Stomach (tissue), 9 donors: ENCODE data around the gene AKR1C2. TPM values are rescaled to one million over a fixed set of nuclear protein-coding genes. Genes with fewer than 3 reads are reported as not detected.
A peak's percentile ranks its signal among the peaks of the same experiment; 100 is the strongest.

ENCODE experiments used
- DNase-seq, 2 donors: peaks; one replicate each; pipeline versions ENCODE4 v3.0.0 to v3.0.0-alpha.2; 2013 to 2019
- H3K27ac ChIP-seq, 5 donors: fragments of 200-600 bp in 4 of 5; sonication (generic) in 4 of 5; one replicate each; pipeline ENCODE4 v1.5.1; 2013 to 2019; ENCODE audit warnings: mild to moderate bottlenecking in 1 of 5, moderate library complexity in 1 of 5
- H3K27me3 ChIP-seq, 3 donors: fragments of 200-600 bp; sonication (generic); one replicate each; pipeline ENCODE4 v1.5.1; 2017 to 2019; ENCODE audit warnings: mixed run types in 1 of 3
- H3K36me3 ChIP-seq, 4 donors: fragments of 200-600 bp; sonication (generic); 1 replicate in 3 of 4; 2 replicates in 1 of 4; pipeline ENCODE4 v1.5.1; 2016 to 2019
- H3K4me1 ChIP-seq, 4 donors: fragments of 200-600 bp; sonication (generic); one replicate each; pipeline ENCODE4 v1.5.1; 2016 to 2019
- H3K4me3 ChIP-seq, 4 donors: fragments of 200-600 bp; sonication (generic) in 3 of 4; one replicate each; pipeline ENCODE4 v1.5.1; 2016 to 2019; ENCODE audit warnings: mild to moderate bottlenecking in 1 of 4
- H3K9me3 ChIP-seq, 4 donors: fragments of 200-600 bp; sonication (generic); one replicate each; pipeline ENCODE4 v1.5.1; 2016 to 2019
- EP300 ChIP-seq: sonication (generic); formaldehyde crosslinking; IDR thresholded peaks from one replicate; pipeline ENCODE4 v1.6.1; 2017; ENCODE audit warnings: antibody characterized with exemption
- POLR2A ChIP-seq, 4 donors: fragments of 450-650 bp; IDR thresholded peaks; one replicate each; pipeline ENCODE4 v1.6.1; 2016; ENCODE audit warnings: antibody characterized with exemption in 4 of 4, control low read depth in 2 of 4, mild to moderate bottlenecking in 1 of 4, moderate library complexity in 1 of 4
- POLR2AphosphoS5 ChIP-seq, 3 donors: sonication (generic); formaldehyde crosslinking; IDR thresholded peaks; one replicate each; pipeline ENCODE4 v1.6.1; 2016; ENCODE audit warnings: antibody characterized with exemption in 3 of 3
- WGBS, 5 donors: extraction: QIAGEN DNeasy Blood & Tissue Kit in 3 of 5; methylation state at CpG; one replicate each; pipeline versions ENCODE4 v1.1.5 to v1.1.7; 2013 to 2018; 5-methylcytosine and 5-hydroxymethylcytosine counted together
- intact Hi-C: fragments of 100-400 bp; cut with DNase I; formaldehyde crosslinking; loops from one replicate; pipeline ENCODE4 v1.15.1; 2023; ENCODE audit warnings: low total_unique reads
- polyA plus RNA-seq, 3 donors: library from polyadenylated mRNA; stranded (reverse); fragments of 200-250 nt; gene quantifications; one replicate each; pipeline ENCODE4 v1.2.3, GENCODE V29; 2013
- total RNA-seq, 5 donors: library from RNA; depleted of rRNA; stranded (reverse); fragments of >200 nt; gene quantifications; one replicate each; pipeline versions ENCODE4 v1.1.0 to v1.2.3, GENCODE V29; 2014 to 2016
- TF ChIP-seq, protein P1 (sequence below), 7 experiments: fragments of 450-650 bp in 4 of 7; fragments of 200-600 bp in 3 of 7; sonication (generic) in 3 of 7; IDR thresholded peaks; one replicate each; pipeline ENCODE4 v1.5.1; 2016 to 2019; ENCODE audit warnings: antibody characterized with exemption in 7 of 7, control low read depth in 2 of 7, mild to moderate bottlenecking in 1 of 7
- donor health status: healthy with polysubstance abuse.
- donor health status: Bipolar disorder and iron deficiency.
- donor health status: healthy.

AKR1C2 gene
- total and polyA plus RNA-seq, 8 donors: 30.4 to 507 (median 63.1) TPM

DNA sequence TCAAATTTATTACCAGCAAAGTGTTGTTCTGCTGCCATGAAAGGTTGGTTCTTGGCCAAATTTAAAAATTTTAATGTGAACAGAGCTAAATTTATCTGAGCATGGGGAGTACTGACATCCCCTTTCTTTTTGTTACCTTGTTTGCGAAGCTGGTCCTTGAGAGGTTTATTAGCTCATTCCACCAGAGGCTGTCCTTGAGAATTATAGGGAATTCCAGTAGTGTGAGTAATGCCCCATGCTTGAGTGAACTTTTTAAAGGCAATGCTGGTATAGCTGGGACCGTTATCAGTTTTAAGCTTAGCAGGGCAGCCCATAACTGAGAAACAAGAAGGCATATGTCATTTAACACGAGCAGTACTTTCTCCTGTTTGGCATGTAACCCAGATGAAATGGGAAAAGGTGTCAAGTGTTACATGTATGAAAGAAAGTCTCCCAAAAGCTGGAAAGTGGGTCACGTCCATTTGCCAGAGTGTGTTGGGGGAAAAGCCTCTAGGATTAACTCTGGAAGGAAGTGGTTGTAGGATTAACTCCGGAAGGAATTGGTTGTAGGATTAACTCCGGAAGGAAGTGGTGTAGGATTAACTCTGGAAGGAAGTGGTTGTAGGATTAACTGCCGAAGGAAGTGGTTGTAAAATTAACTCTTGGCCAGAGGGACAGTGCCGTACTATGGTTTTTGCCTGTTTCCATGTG is 37.3 kb upstream of the AKR1C2 start:
- intact Hi-C loops: no loop called here
- no peaks in the 10 kb centered on the region for H3K27me3 ChIP-seq
- H3K9me3 ChIP-seq: no peaks in the 10 kb centered on the region
- DNase-seq: no peak
- no peaks in the 10 kb centered on the region for H3K36me3 ChIP-seq
- H3K27ac ChIP-seq: peak overlapping the region in 1 of 5 donors; percentile 4
- 57 to 79% (median 75%) methylated on average over 8 of the region's 8 CpGs for WGBS, 5 donors
- H3K4me1 ChIP-seq: peaks cover 0 to 24% (median 7%) of the 10 kb centered on the region in 4 donors
- peak overlapping the region in 1 of 4 donors; percentile 16 for H3K4me3 ChIP-seq
- TF ChIP-seq EP300 (no peak), POLR2AphosphoS5 (IDR thresholded peaks at IDR 0.05) (no peak), POLR2A (IDR thresholded peaks at IDR 0.05) (no peak)
- TF ChIP-seq, protein P1, sequence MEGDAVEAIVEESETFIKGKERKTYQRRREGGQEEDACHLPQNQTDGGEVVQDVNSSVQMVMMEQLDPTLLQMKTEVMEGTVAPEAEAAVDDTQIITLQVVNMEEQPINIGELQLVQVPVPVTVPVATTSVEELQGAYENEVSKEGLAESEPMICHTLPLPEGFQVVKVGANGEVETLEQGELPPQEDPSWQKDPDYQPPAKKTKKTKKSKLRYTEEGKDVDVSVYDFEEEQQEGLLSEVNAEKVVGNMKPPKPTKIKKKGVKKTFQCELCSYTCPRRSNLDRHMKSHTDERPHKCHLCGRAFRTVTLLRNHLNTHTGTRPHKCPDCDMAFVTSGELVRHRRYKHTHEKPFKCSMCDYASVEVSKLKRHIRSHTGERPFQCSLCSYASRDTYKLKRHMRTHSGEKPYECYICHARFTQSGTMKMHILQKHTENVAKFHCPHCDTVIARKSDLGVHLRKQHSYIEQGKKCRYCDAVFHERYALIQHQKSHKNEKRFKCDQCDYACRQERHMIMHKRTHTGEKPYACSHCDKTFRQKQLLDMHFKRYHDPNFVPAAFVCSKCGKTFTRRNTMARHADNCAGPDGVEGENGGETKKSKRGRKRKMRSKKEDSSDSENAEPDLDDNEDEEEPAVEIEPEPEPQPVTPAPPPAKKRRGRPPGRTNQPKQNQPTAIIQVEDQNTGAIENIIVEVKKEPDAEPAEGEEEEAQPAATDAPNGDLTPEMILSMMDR (IDR thresholded peaks at IDR 0.05): no peak

GRCh38 chr10:5040010-5040673 is 36.5 kb upstream of the AKR1C2 start:
- no peak overlapping the region for H3K4me3 ChIP-seq
- intact Hi-C loops: no loop called here
- no peak overlapping the region for H3K27ac ChIP-seq
- DNase-seq: no peak
- H3K27me3 ChIP-seq: no peaks in the 10 kb centered on the region
- H3K4me1 ChIP-seq: peaks cover 0 to 24% (median 7%) of the 10 kb centered on the region in 4 donors
- peaks cover 0 to 6% (median 4%) of the 10 kb centered on the region in 4 donors for H3K9me3 ChIP-seq
- 88 to 91% (median 89%) methylated on average over 10 of the region's 10 CpGs for WGBS, 5 donors
- TF ChIP-seq EP300: no peak
- no peak for TF ChIP-seq POLR2AphosphoS5 (IDR thresholded peaks at IDR 0.05)
- TF ChIP-seq, protein P1 (IDR thresholded peaks at IDR 0.05): no peak
- TF ChIP-seq POLR2A (IDR thresholded peaks at IDR 0.05): no peak
- no peaks in the 10 kb centered on the region for H3K36me3 ChIP-seq

- TF ChIP-seq EP300: no peak
- Histone ChIP-seq H3K27me3 (no peaks in the 10 kb centered on the region), H3K27ac (no peak overlapping the region), H3K36me3 (no peaks in the 10 kb centered on the region), H3K4me3 (no peak overlapping the region), H3K9me3 (peaks cover 0 to 20% (median 16%) of the 10 kb centered on the region in 4 donors), H3K4me1 (peaks cover 0 to 19% (median 7%) of the 10 kb centered on the region in 4 donors)
- intact Hi-C loops: no loop called here
- no peak for DNase-seq
These were observed 35.1 kb upstream of the AKR1C2 start for GRCh38 chr10:5038733-5039132.

- H3K27ac ChIP-seq: no peak overlapping the region
These were observed 34.4 kb upstream of the AKR1C2 start for GRCh38 chr10:5038101-5038500.

More at GRCh38 chr10:5038101-5038500, 34.4 kb upstream of the AKR1C2 start:
- no peak for DNase-seq
- TF ChIP-seq, protein P1 (IDR thresholded peaks at IDR 0.05): no peak
- TF ChIP-seq EP300 (no peak), POLR2A (IDR thresholded peaks at IDR 0.05) (no peak), POLR2AphosphoS5 (IDR thresholded peaks at IDR 0.05) (no peak)
- Histone ChIP-seq H3K9me3 (peaks cover 0 to 22% (median 16%) of the 10 kb centered on the region in 4 donors), H3K27me3 (no peaks in the 10 kb centered on the region), H3K4me3 (no peak overlapping the region), H3K36me3 (no peaks in the 10 kb centered on the region), H3K4me1 (peaks cover 0 to 19% (median 7%) of the 10 kb centered on the region in 4 donors)
- 60 to 79% (median 63%) methylated on average over 2 of the region's 2 CpGs for WGBS, 5 donors
- intact Hi-C loops: no loop called here
